CD14-positive monocyte (primary cell): Measurements from ENCODE around the gene PLCH2. TPM values are rescaled to one million over a fixed set of nuclear protein-coding genes. Genes with fewer than 3 reads are reported as not detected.

Experiments used
- DNase-seq, 3 donors: peaks; one replicate each; pipeline ENCODE4 v3.0.0-alpha.2; 2011 to 2022
- H2AFZ ChIP-seq: 2 replicates; pipeline ENCODE4 v1.6.0; 2012; ENCODE audit warnings: mild to moderate bottlenecking, low read depth, low read length, inconsistent platforms; ENCODE audit not compliant: insufficient read depth, poor library complexity, severe bottlenecking
- H3K27ac ChIP-seq, 2 donors: 1 replicate in 1 of 2; 2 replicates in 1 of 2; pipeline ENCODE4 v1.5.1; 2012 to 2013; ENCODE audit warnings: low read length in 2 of 2, control low read depth in 1 of 2, inconsistent platforms in 1 of 2, low read depth in 1 of 2, mild to moderate bottlenecking in 1 of 2
- H3K27me3 ChIP-seq, 2 donors: one replicate each; pipeline versions ENCODE4 v1.6.0 to v1.6.1; 2011 to 2013; ENCODE audit warnings: low read length in 2 of 2; ENCODE audit not compliant: control insufficient read depth in 2 of 2, insufficient read depth in 2 of 2
- H3K36me3 ChIP-seq, 2 donors: replicated peaks in 1 of 2; 1 replicate in 1 of 2; 2 replicates in 1 of 2; pipeline versions ENCODE4 v1.5.1 to v1.6.1; 2012 to 2013; ENCODE audit warnings: low read length in 2 of 2, control low read depth in 1 of 2, inconsistent platforms in 1 of 2, mild to moderate bottlenecking in 1 of 2; ENCODE audit not compliant: insufficient read depth in 2 of 2, control insufficient read depth in 1 of 2
- H3K4me1 ChIP-seq, 2 donors: 1 replicate in 1 of 2; 2 replicates in 1 of 2; pipeline versions ENCODE4 v1.5.1 to v1.6.1; 2012 to 2013; ENCODE audit warnings: low read length in 2 of 2, control low read depth in 1 of 2, inconsistent platforms in 1 of 2, mild to moderate bottlenecking in 1 of 2, moderate library complexity in 1 of 2; ENCODE audit not compliant: insufficient read depth in 2 of 2, control insufficient read depth in 1 of 2
- H3K4me2 ChIP-seq: replicated peaks from 2 replicates; pipeline ENCODE3; 2012; ENCODE audit warnings: low read length, moderate library complexity, mild to moderate bottlenecking; ENCODE audit not compliant: poor library complexity, severe bottlenecking; ENCODE audit errors: extremely low read depth
- H3K4me3 ChIP-seq, 3 experiments: fragments of 200-600 bp in 1 of 3; sonication (generic) in 1 of 3; replicated peaks in 1 of 3; 1 replicate in 2 of 3; 2 replicates in 1 of 3; pipeline ENCODE4 v1.5.1; 2011 to 2013; ENCODE audit warnings: low read length in 3 of 3, mild to moderate bottlenecking in 3 of 3, control low read depth in 2 of 3, low read depth in 2 of 3, inconsistent platforms in 1 of 3, moderate library complexity in 1 of 3
- H3K79me2 ChIP-seq: 2 replicates; pipeline ENCODE4 v1.6.0; 2012; ENCODE audit warnings: mild to moderate bottlenecking, control low read depth, inconsistent platforms, low read length, moderate library complexity; ENCODE audit not compliant: insufficient read depth
- H3K9ac ChIP-seq: 2 replicates; pipeline ENCODE4 v1.6.0; 2017; ENCODE audit warnings: low read length, mild to moderate bottlenecking; ENCODE audit not compliant: insufficient read depth, poor library complexity, severe bottlenecking
- H3K9me3 ChIP-seq, 2 donors: replicated peaks in 1 of 2; 1 replicate in 1 of 2; 2 replicates in 1 of 2; pipeline versions ENCODE4 v1.5.1 to v1.6.1; 2012 to 2013; ENCODE audit warnings: low read length in 2 of 2, control low read depth in 1 of 2; ENCODE audit not compliant: control insufficient read depth in 1 of 2, insufficient read depth in 1 of 2
- H4K20me1 ChIP-seq: 2 replicates; pipeline ENCODE4 v1.6.0; 2012; ENCODE audit warnings: mild to moderate bottlenecking, low read length, control low read depth, moderate library complexity; ENCODE audit not compliant: insufficient read depth
- H3K27ac Mint-ChIP-seq, 7 donors: one replicate each; pipeline ENCODE4 v1.8.0; 2020; ENCODE audit warnings: mild to moderate bottlenecking in 7 of 7, mixed read lengths in 7 of 7, moderate library complexity in 6 of 7, inconsistent platforms in 2 of 7
- H3K27me3 Mint-ChIP-seq, 3 donors: one replicate each; pipeline ENCODE4 v1.8.0; 2021 to 2022; ENCODE audit warnings: low read depth in 3 of 3, mild to moderate bottlenecking in 3 of 3, mixed read lengths in 3 of 3, moderate library complexity in 3 of 3, inconsistent platforms in 1 of 3
- H3K36me3 Mint-ChIP-seq, 2 donors: one replicate each; pipeline ENCODE4 v1.8.0; 2020; ENCODE audit warnings: mixed read lengths in 2 of 2, inconsistent platforms in 1 of 2, mild to moderate bottlenecking in 1 of 2
- H3K4me1 Mint-ChIP-seq: one replicate; pipeline ENCODE4 v1.8.0; 2020; ENCODE audit warnings: mild to moderate bottlenecking, mixed read lengths
- H3K4me3 Mint-ChIP-seq, 2 donors: one replicate each; pipeline ENCODE4 v1.8.0; 2020; ENCODE audit warnings: mild to moderate bottlenecking in 2 of 2, mixed read lengths in 2 of 2, moderate library complexity in 1 of 2
- H3K9me3 Mint-ChIP-seq, 7 donors: one replicate each; pipeline ENCODE4 v1.8.0; 2020 to 2022; ENCODE audit warnings: mixed read lengths in 7 of 7, mild to moderate bottlenecking in 6 of 7, moderate library complexity in 6 of 7, inconsistent platforms in 2 of 7
- whole genome bisulfite sequencing: methylation state at CpG from one replicate; pipeline ENCODE4 v1.1.5; 2013; ENCODE audit warnings: missing lambda C conversion rate; ENCODE audit not compliant: insufficient coverage; 5-methylcytosine and 5-hydroxymethylcytosine counted together
- intact Hi-C, 2 donors: fragments of 100-400 bp; cut with micrococcal nuclease; formaldehyde crosslinking; loops; one replicate each; pipeline versions ENCODE4 v1.15.0 to v1.15.1; 2023
- polyA plus RNA-seq, 3 donors: library from polyadenylated mRNA; depleted of rRNA in 1 of 3; unstranded in 2 of 3; stranded (reverse) in 1 of 3; fragments of 300-500 nt in 2 of 3; fragments of >200 nt in 1 of 3; fragmentation: Illumina TruSeq in 2 of 3; gene quantifications; 1 replicate in 2 of 3; 2 replicates in 1 of 3; pipeline ENCODE4 v1.2.3, GENCODE V29; 2012 to 2021
- TF ChIP-seq, protein P1 (sequence below): fragments of 200-600 bp; IDR thresholded peaks from one replicate; pipeline ENCODE4 v1.8.0; 2022; ENCODE audit warnings: antibody characterized with exemption, mild to moderate bottlenecking

Gene PLCH2
- polyA plus RNA-seq, 3 donors = 1.2 TPM; not detected in 2

DNA sequence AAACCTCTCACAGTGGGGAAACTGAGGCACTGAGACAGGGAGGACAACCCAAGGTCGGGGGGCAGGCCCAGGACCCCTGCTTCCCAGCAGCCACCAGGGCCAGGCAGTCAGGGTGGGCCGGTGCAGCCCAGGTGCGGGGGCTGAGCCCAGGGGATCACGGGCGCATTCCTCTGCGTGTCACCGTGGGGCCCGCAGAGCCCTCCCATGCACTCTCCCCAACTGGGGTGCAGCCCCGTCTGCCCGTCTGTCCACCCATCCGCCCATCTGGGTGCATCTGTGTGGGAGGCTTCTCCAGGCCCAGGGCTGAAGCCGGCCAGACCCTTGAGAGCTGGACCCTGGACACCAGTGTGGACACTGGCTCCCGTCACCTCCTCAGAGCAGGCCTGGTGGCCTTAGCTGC, 2.9 kb upstream of the PLCH2 start:
- Histone ChIP-seq H3K27ac (no peak overlapping the region), H3K4me2 (no peak overlapping the region), H3K9ac (no peak overlapping the region), H3K36me3 (no peaks in the 10 kb centered on the region), H3K79me2 (no peaks in the 10 kb centered on the region), H3K9me3 (no peaks in the 10 kb centered on the region), H4K20me1 (no peaks in the 10 kb centered on the region), H2AFZ (no peak overlapping the region), H3K4me3 (no peak overlapping the region), H3K4me1 (no peaks in the 10 kb centered on the region), H3K27me3 (no peaks in the 10 kb centered on the region)
- TF ChIP-seq, protein P1, sequence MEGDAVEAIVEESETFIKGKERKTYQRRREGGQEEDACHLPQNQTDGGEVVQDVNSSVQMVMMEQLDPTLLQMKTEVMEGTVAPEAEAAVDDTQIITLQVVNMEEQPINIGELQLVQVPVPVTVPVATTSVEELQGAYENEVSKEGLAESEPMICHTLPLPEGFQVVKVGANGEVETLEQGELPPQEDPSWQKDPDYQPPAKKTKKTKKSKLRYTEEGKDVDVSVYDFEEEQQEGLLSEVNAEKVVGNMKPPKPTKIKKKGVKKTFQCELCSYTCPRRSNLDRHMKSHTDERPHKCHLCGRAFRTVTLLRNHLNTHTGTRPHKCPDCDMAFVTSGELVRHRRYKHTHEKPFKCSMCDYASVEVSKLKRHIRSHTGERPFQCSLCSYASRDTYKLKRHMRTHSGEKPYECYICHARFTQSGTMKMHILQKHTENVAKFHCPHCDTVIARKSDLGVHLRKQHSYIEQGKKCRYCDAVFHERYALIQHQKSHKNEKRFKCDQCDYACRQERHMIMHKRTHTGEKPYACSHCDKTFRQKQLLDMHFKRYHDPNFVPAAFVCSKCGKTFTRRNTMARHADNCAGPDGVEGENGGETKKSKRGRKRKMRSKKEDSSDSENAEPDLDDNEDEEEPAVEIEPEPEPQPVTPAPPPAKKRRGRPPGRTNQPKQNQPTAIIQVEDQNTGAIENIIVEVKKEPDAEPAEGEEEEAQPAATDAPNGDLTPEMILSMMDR = no peak
- Mint-ChIP-seq H3K27ac (no peak overlapping the region), H3K9me3 (no peaks in the 10 kb centered on the region), H3K27me3 (peaks cover 1 to 9% (median 1%) of the 10 kb centered on the region in 3 donors), H3K4me1 (no peaks in the 10 kb centered on the region), H3K36me3 (no peaks in the 10 kb centered on the region), H3K4me3 (no peak overlapping the region)
- DNase-seq = no peak
- WGBS = 97% methylated on average over 11 of the region's 13 CpGs
- intact Hi-C loops = no loop called here

DNA sequence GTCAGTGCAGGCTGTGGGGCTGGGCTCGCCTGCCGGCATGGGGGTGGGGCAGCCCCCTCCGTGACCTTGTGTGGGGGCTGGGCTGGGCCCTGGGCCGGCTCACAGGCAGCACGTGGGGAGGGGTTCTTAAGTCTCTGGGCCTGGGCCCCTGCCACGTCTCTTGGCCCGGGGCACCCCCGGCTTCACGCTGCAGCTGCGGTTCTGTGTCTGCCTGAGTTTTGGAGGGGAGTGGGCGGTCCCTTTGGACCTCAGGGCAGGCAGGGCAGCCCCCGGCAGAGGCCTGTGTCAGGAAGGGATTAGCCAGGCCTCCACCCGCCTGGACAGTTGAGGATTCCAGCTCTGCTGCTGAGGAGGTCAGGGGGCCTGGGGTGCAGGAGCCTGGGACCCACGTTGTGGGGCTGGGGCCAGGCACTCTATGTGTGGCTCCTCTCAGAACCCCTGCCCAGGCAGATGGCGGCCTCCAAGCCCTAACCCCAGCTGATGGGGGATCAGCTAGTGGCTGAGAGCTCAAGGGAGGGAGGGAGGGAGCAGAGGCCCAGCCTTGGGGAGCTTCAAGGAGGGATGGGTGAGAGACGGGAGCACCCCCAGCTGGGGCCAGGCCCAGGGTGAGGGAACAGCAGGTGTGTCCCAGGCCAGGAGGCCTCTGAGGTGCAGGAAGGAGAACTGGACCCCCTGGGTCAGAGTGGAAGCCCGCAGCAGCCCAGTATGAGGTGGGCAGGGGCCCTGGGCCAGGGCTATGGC, 1.8 kb upstream of the PLCH2 start:
- Histone ChIP-seq H3K4me3 (no peak overlapping the region), H3K27me3 (no peaks in the 10 kb centered on the region), H3K9me3 (no peaks in the 10 kb centered on the region), H2AFZ (no peak overlapping the region), H3K27ac (no peak overlapping the region), H4K20me1 (no peaks in the 10 kb centered on the region), H3K36me3 (no peaks in the 10 kb centered on the region), H3K9ac (no peak overlapping the region), H3K4me2 (no peak overlapping the region), H3K79me2 (no peaks in the 10 kb centered on the region), H3K4me1 (no peaks in the 10 kb centered on the region)
- DNase-seq = no peak
- no peak overlapping the region for H3K27ac Mint-ChIP-seq
- TF ChIP-seq, protein P1 = no peak
- H3K36me3 Mint-ChIP-seq = no peaks in the 10 kb centered on the region
- H3K9me3 Mint-ChIP-seq = no peaks in the 10 kb centered on the region
- peaks cover 0 to 2% (median 1%) of the 10 kb centered on the region in 3 donors for H3K27me3 Mint-ChIP-seq
- intact Hi-C loops = no loop called here
- no peak overlapping the region for H3K4me3 Mint-ChIP-seq
- no peaks in the 10 kb centered on the region for H3K4me1 Mint-ChIP-seq
- 77% methylated on average over 15 of the region's 17 CpGs for WGBS
